ENCODE data around the gene AFM. TPM values are rescaled to one million over a fixed set of nuclear protein-coding genes. Genes with fewer than 3 reads are reported as not detected.

The AFM gene
- total and polyA plus RNA-seq, 2 donors (not counting 1 experiment from before 2014, with no cell fraction given): not detected

DNA sequence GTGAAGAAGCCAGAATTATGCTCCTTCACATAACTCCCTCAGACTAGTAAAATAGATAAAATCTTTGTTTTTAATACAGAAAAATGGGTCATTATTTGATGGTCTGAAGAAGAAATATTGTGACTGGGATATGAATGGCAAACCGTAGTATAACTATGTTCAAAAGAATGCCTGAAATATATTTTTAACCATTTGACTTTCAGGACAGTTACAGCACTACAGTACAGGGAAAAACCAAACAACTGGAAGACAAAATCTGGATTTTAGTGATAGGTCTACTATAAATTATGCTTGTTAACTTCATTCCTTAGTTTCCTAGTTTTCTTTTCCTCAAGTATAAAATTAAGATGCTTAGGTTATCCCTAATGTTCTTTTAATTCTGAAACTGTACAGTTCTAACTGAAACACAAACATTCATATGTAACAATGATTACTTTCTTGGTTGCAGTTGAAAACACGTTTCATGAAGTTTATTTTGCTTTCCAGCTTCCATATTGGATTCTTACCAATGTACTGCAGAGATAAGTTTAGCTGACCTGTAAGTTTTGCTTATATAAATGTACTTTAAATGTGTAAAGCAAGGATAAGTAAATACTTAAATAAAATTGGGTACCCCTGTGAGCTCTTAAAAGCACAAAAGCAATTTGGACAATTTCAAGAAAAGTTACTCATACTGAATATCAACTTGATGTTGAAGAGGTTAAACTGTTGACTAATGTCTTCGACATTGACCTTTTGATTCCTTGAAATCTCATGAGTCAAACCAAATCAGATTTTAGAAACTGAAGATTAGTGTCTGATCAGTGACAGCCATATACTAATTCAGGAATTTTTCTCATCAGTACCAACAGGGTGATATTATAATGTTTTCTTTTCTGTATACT is 44.6 kb upstream of the AFM start:
- H3K79me2 ChIP-seq (ENCODE audit: control insufficient read depth, insufficient read depth, low read length): no peaks in the 10 kb centered on the region
- no peaks in the 10 kb centered on the region for H3K36me3 ChIP-seq (ENCODE audit: control insufficient read depth, insufficient read depth, low read length)
- H3K9me3 ChIP-seq (ENCODE audit: control insufficient read depth, insufficient read depth, low read depth, low read length): no peaks in the 10 kb centered on the region
- no peak overlapping the region for H3K4me2 ChIP-seq (ENCODE audit: extremely low read depth, insufficient read depth, low read length)
- no peak overlapping the region for H3K9ac ChIP-seq (ENCODE audit: insufficient read depth, low read length)
- H3K4me1 ChIP-seq (ENCODE audit: control insufficient read depth, extremely low read depth, insufficient read depth, low read length): no peaks in the 10 kb centered on the region
- no peak overlapping the region for H2AFZ ChIP-seq (ENCODE audit: low read length)
- no peak overlapping the region for H3K4me3 ChIP-seq (replicated peaks in 1 of 4; ENCODE audit: control extremely low read depth in 1 of 4, insufficient read depth in 1 of 4, low read depth in 3 of 4, low read length in 4 of 4)
- peaks cover 2% of the 10 kb centered on the region for H3K27me3 ChIP-seq (ENCODE audit: control insufficient read depth, insufficient read depth, low read length)
- H3K27ac ChIP-seq (ENCODE audit: insufficient read depth, low read length): no peak overlapping the region
- no peak for DNase-seq (ENCODE audit: low read depth in 2 of 2)
- no peaks in the 10 kb centered on the region for H4K20me1 ChIP-seq (ENCODE audit: control insufficient read depth, extremely low read depth, insufficient read depth, low read length)
- TF ChIP-seq, protein P1, sequence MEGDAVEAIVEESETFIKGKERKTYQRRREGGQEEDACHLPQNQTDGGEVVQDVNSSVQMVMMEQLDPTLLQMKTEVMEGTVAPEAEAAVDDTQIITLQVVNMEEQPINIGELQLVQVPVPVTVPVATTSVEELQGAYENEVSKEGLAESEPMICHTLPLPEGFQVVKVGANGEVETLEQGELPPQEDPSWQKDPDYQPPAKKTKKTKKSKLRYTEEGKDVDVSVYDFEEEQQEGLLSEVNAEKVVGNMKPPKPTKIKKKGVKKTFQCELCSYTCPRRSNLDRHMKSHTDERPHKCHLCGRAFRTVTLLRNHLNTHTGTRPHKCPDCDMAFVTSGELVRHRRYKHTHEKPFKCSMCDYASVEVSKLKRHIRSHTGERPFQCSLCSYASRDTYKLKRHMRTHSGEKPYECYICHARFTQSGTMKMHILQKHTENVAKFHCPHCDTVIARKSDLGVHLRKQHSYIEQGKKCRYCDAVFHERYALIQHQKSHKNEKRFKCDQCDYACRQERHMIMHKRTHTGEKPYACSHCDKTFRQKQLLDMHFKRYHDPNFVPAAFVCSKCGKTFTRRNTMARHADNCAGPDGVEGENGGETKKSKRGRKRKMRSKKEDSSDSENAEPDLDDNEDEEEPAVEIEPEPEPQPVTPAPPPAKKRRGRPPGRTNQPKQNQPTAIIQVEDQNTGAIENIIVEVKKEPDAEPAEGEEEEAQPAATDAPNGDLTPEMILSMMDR (conservative IDR thresholded peaks at IDR 0.05 in 1 of 2, IDR thresholded peaks at IDR 0.05 in 1 of 2; ENCODE audit: low read depth in 1 of 2, low read length in 2 of 2): no peak
- no peak for TF ChIP-seq EZH2 (IDR thresholded peaks at IDR 0.05; ENCODE audit: low read length, missing control alignments)

DNA sequence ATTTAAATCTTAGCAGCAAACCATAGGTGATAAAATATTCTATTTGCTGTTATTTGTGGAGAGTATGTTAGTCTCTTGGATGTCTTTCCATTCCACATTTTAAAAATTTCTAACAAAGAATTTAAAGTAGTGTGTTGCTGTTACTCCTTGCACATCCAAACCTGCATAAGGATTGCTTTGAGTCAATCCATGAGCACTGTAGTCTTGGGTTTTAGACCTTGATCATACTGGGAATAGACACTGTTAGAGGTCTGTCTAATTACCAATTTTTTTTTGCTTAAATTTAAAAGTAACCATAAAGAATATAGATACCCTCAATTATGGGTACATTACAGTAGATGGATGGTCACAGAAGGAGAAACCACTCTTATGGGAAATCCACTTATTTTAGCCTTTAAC is 44.0 kb upstream of the AFM start:
- Histone ChIP-seq H4K20me1 (ENCODE audit: control insufficient read depth, extremely low read depth, insufficient read depth, low read length) (no peaks in the 10 kb centered on the region), H3K4me1 (ENCODE audit: control insufficient read depth, extremely low read depth, insufficient read depth, low read length) (no peaks in the 10 kb centered on the region), H3K4me3 (replicated peaks in 1 of 4; ENCODE audit: control extremely low read depth in 1 of 4, insufficient read depth in 1 of 4, low read depth in 3 of 4, low read length in 4 of 4) (no peak overlapping the region), H3K27me3 (ENCODE audit: control insufficient read depth, insufficient read depth, low read length) (peaks cover 2% of the 10 kb centered on the region), H3K9me3 (ENCODE audit: control insufficient read depth, insufficient read depth, low read depth, low read length) (no peaks in the 10 kb centered on the region), H2AFZ (ENCODE audit: low read length) (no peak overlapping the region), H3K4me2 (ENCODE audit: extremely low read depth, insufficient read depth, low read length) (no peak overlapping the region), H3K79me2 (ENCODE audit: control insufficient read depth, insufficient read depth, low read length) (no peaks in the 10 kb centered on the region), H3K36me3 (ENCODE audit: control insufficient read depth, insufficient read depth, low read length) (no peaks in the 10 kb centered on the region), H3K27ac (ENCODE audit: insufficient read depth, low read length) (no peak overlapping the region), H3K9ac (ENCODE audit: insufficient read depth, low read length) (no peak overlapping the region)
- TF ChIP-seq, protein P1 (conservative IDR thresholded peaks at IDR 0.05 in 1 of 2, IDR thresholded peaks at IDR 0.05 in 1 of 2; ENCODE audit: low read depth in 1 of 2, low read length in 2 of 2): no peak
- no peak for DNase-seq (ENCODE audit: low read depth in 2 of 2)

DNA sequence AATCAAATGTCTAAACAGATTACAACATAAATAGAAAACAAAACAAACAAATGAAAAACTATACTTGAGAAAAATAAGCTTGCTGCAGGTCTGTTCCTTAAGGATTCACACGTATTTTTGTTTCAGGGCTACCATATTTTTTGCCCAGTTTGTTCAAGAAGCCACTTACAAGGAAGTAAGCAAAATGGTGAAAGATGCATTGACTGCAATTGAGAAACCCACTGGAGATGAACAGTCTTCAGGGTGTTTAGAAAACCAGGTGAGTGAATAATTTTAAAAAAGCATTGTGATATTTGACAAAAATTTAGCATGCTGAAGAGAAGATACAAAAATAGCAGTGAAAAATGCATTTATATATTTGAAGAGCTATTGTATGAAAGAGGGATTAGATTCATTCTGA is 43.5 kb upstream of the AFM start:
- Histone ChIP-seq H4K20me1 (ENCODE audit: control insufficient read depth, extremely low read depth, insufficient read depth, low read length) (no peaks in the 10 kb centered on the region), H3K27me3 (ENCODE audit: control insufficient read depth, insufficient read depth, low read length) (peaks cover 2% of the 10 kb centered on the region), H3K4me2 (ENCODE audit: extremely low read depth, insufficient read depth, low read length) (no peak overlapping the region), H3K4me1 (ENCODE audit: control insufficient read depth, extremely low read depth, insufficient read depth, low read length) (no peaks in the 10 kb centered on the region), H3K9ac (ENCODE audit: insufficient read depth, low read length) (no peak overlapping the region), H3K36me3 (ENCODE audit: control insufficient read depth, insufficient read depth, low read length) (no peaks in the 10 kb centered on the region), H3K9me3 (ENCODE audit: control insufficient read depth, insufficient read depth, low read depth, low read length) (no peaks in the 10 kb centered on the region), H3K79me2 (ENCODE audit: control insufficient read depth, insufficient read depth, low read length) (no peaks in the 10 kb centered on the region), H3K4me3 (replicated peaks in 1 of 4; ENCODE audit: control extremely low read depth in 1 of 4, insufficient read depth in 1 of 4, low read depth in 3 of 4, low read length in 4 of 4) (no peak overlapping the region), H3K27ac (ENCODE audit: insufficient read depth, low read length) (no peak overlapping the region), H2AFZ (ENCODE audit: low read length) (no peak overlapping the region)
- TF ChIP-seq, protein P1 (conservative IDR thresholded peaks at IDR 0.05 in 1 of 2, IDR thresholded peaks at IDR 0.05 in 1 of 2; ENCODE audit: low read depth in 1 of 2, low read length in 2 of 2): no peak
- no peak for TF ChIP-seq EZH2 (IDR thresholded peaks at IDR 0.05; ENCODE audit: low read length, missing control alignments)
- DNase-seq (ENCODE audit: low read depth in 2 of 2): no peak
